HEK293T (cell line): Measurements from ENCODE around the gene CEP19.

Source experiments
- ARNT ChIP-seq: fragments of 450-650 bp; IDR thresholded peaks from 2 replicates; pipeline ENCODE4 v1.6.1; 2017; ENCODE audit warnings: mild to moderate bottlenecking
- BHLHE40 ChIP-seq: fragments of 450-650 bp; IDR thresholded peaks from 2 replicates; pipeline ENCODE4 v1.6.1; 2016; ENCODE audit warnings: mild to moderate bottlenecking, moderate library complexity, borderline replicate concordance
- CTBP1 ChIP-seq: fragments of 450-650 bp; IDR thresholded peaks from 2 replicates; pipeline ENCODE4 v1.6.1; 2016; ENCODE audit warnings: borderline replicate concordance
- ELF4 ChIP-seq: fragments of 450-650 bp; IDR thresholded peaks from 2 replicates; pipeline ENCODE4 v1.6.1; 2017; ENCODE audit warnings: antibody characterized with exemption
- FOXK2 ChIP-seq: fragments of 450-650 bp; IDR thresholded peaks from 2 replicates; pipeline ENCODE4 v1.6.1; 2016; ENCODE audit warnings: mild to moderate bottlenecking
- FOXM1 ChIP-seq: fragments of 450-650 bp; IDR thresholded peaks from 2 replicates; pipeline ENCODE4 v1.6.1; 2017; ENCODE audit warnings: mild to moderate bottlenecking, borderline replicate concordance
- L3MBTL2 ChIP-seq: fragments of 450-650 bp; conservative IDR thresholded peaks from 2 replicates; pipeline ENCODE4 v1.6.1; 2016; ENCODE audit warnings: mild to moderate bottlenecking
- NFRKB ChIP-seq: fragments of 450-650 bp; IDR thresholded peaks from 2 replicates; pipeline ENCODE4 v1.6.1; 2016; ENCODE audit warnings: mild to moderate bottlenecking, moderate library complexity
- SP1 ChIP-seq: fragments of 450-650 bp; IDR thresholded peaks from 2 replicates; pipeline ENCODE4 v1.6.1; 2017
- SUZ12 ChIP-seq: fragments of 450-650 bp; IDR thresholded peaks from 2 replicates; pipeline ENCODE4 v1.6.1; 2016; ENCODE audit warnings: mild to moderate bottlenecking
- TARDBP ChIP-seq: fragments of 450-650 bp; IDR thresholded peaks from 2 replicates; pipeline ENCODE4 v1.6.1; 2016
- TF ChIP-seq, protein P1 (sequence below): fragments of 450-650 bp; IDR thresholded peaks from 2 replicates; pipeline ENCODE4 v1.6.1; 2016

- TF ChIP-seq FOXK2, result no peak
- no peak for TF ChIP-seq L3MBTL2
- TF ChIP-seq FOXM1, result no peak
- TF ChIP-seq, protein P1, sequence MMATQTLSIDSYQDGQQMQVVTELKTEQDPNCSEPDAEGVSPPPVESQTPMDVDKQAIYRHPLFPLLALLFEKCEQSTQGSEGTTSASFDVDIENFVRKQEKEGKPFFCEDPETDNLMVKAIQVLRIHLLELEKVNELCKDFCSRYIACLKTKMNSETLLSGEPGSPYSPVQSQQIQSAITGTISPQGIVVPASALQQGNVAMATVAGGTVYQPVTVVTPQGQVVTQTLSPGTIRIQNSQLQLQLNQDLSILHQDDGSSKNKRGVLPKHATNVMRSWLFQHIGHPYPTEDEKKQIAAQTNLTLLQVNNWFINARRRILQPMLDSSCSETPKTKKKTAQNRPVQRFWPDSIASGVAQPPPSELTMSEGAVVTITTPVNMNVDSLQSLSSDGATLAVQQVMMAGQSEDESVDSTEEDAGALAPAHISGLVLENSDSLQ, result no peak
- no peak for TF ChIP-seq ELF4
- no peak for TF ChIP-seq SUZ12
- no peak for TF ChIP-seq SP1
- no peak for TF ChIP-seq BHLHE40
- TF ChIP-seq TARDBP, result no peak
- TF ChIP-seq ARNT, result no peak
- no peak for TF ChIP-seq CTBP1
- TF ChIP-seq NFRKB, result no peak
These were observed 34.1 kb downstream of the CEP19 start for GRCh38 chr3:196677931-196678330.
